Thoracic aorta endothelial cell (primary cell): ENCODE measurements around the gene KCNK13. TPM values are rescaled to one million over a fixed set of nuclear protein-coding genes. Genes with fewer than 3 reads are reported as not detected.

ENCODE experiments used
- small RNA-seq: library from RNA; depleted of rRNA; stranded (forward); fragments of <200 nt; gene quantifications from one replicate; pipeline ENCODE3, GENCODE V24; 2012
- total RNA-seq: library from RNA; depleted of rRNA; stranded (reverse); fragments of >200 nt; gene quantifications from 2 replicates; pipeline ENCODE4 v1.2.3, GENCODE V29; 2012

Gene KCNK13
- 0.07 TPM in 1 of 2 replicates, not detected in the other for total RNA-seq

GRCh38 chr14:90061685-90062126 lies at the start of gene KCNK13:
KCNK13 (plus strand) TSS chr14:90061994; CDS start chr14:90062206, 212 bp downstream.

Small RNAs within 50 kb of the gene (small RNA-seq; reads per million reads assigned to genes)
- gene RF00019, result not detected

Other genes starting within 250 kb of the KCNK13 start
- 9.7 and 11.4 TPM in 2 replicates for gene EFCAB11, start 107.3 kb upstream of the KCNK13 start, total RNA-seq
- 39.1 and 47.0 TPM in 2 replicates for gene TDP1, start 106.1 kb upstream of the KCNK13 start, total RNA-seq
- 200 and 263 TPM in 2 replicates for gene PSMC1, start 194.6 kb downstream of the KCNK13 start, total RNA-seq